Activated T-cell treated with anti-CD3 and anti-CD28 coated beads for 4 hours (primary cell): Measurements from ENCODE around the gene IFT52.

ENCODE experiments used
- DNase-seq: peaks from one replicate; pipeline ENCODE4 v3.0.0-alpha.2; 2020

Gene IFT52

DNA sequence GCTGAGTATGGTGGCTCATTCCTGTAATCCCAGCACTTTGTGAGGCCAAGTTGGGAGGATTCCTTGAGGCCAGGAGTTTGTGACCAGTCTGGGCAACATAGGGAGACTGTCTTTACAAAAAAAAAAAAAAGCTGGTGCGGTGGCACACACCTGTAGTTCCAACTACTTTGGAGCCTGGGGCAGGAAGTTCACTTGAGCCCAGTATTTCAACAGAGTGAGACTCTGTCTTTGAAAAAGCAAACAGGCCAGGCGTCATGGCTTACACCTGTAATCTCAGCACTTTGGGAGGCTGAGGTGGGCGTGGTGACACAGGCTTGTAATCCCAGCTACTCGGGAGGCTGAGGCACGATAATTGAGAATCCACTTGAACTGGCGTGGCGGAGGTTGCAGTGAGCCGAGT, 104.8 kb downstream of the IFT52 start:
- no peak for DNase-seq
